Mucosa of descending colon (tissue), 3 donors: ENCODE results near the gene FOXO6. TPM values are rescaled to one million over a fixed set of nuclear protein-coding genes. Genes with fewer than 3 reads are reported as not detected.
A peak's percentile ranks its signal among the peaks of the same experiment; 100 is the strongest.

Source experiments
- ATAC-seq: fragments of 200-7000 bp; cut with Tn5 transposase; one replicate; pipeline ENCODE4 v1.9.1; 2020; ENCODE audit warnings: mild to moderate bottlenecking, moderate library complexity
- DNase-seq, 3 donors: peaks; one replicate each; pipeline ENCODE4 v3.0.0-alpha.2; 2020
- H3K36me3 ChIP-seq: fragments of 200-600 bp; one replicate; pipeline ENCODE4 v1.8.0; 2021; ENCODE audit warnings: low read depth, mild to moderate bottlenecking
- H3K4me1 ChIP-seq: fragments of 200-600 bp; one replicate; pipeline ENCODE4 v1.8.0; 2021; ENCODE audit warnings: low read depth, mild to moderate bottlenecking
- H3K4me3 ChIP-seq: fragments of 200-600 bp; one replicate; pipeline ENCODE4 v1.8.0; 2021; ENCODE audit warnings: mild to moderate bottlenecking
- H3K9me3 ChIP-seq: fragments of 200-600 bp; one replicate; pipeline ENCODE4 v1.8.0; 2021; ENCODE audit warnings: mild to moderate bottlenecking
- CTCF ChIP-seq: fragments of 200-600 bp; IDR thresholded peaks from one replicate; pipeline ENCODE4 v1.8.0; 2022; ENCODE audit warnings: antibody characterized with exemption, mild to moderate bottlenecking
- intact Hi-C, 2 donors: fragments of 100-400 bp; cut with DNase I in 1 of 2; cut with micrococcal nuclease in 1 of 2; formaldehyde crosslinking; loops; one replicate each; pipeline versions ENCODE4 v1.11.0 to v1.11.1; 2022; cut with DNase I, micrococcal nuclease
- total RNA-seq, 3 donors: library from RNA; stranded (reverse); fragmentation: NEBNext Ultra II Directional in 2 of 3; extraction: Animal tissue kit (Norgen Biotek cat#: 25700) in 2 of 3; gene quantifications; one replicate each; pipeline versions ENCODE4 v1.2.1 to v1.2.4, GENCODE V29; 2021 to 2023
- donor health status: DM: no; HTN: no; CAD: no; lungs with moderate emphysema.
- donor health status: DM: no; HTN: no; CAD: no.
- donor health status: DM: no; HTN: yes; CAD: no.

FOXO6 gene
- total RNA-seq, 3 donors from 2014 or later = 0.65 to 2.0 (median 0.72) TPM

- DNase-seq (peak in 2 of 3 donors; percentile 36 to 70), ATAC-seq (peak; percentile 45)
- Histone ChIP-seq H3K9me3 (no peaks in the 10 kb centered on the region), H3K36me3 (no peaks in the 10 kb centered on the region), H3K4me1 (peaks cover 11% of the 10 kb centered on the region), H3K4me3 (no peak overlapping the region)
- intact Hi-C loops = no loop called here
- TF ChIP-seq CTCF = no peak
Measured at GRCh38 chr1:41382480-41383090, 21.4 kb downstream of the FOXO6 start.

- H3K4me1 ChIP-seq = peaks cover 12% of the 10 kb centered on the region
- ATAC-seq = no peak
- DNase-seq = no peak
- no peaks in the 10 kb centered on the region for H3K9me3 ChIP-seq
- no peak overlapping the region for H3K4me3 ChIP-seq
- H3K36me3 ChIP-seq = no peaks in the 10 kb centered on the region
- intact Hi-C loops = no loop called here
- no peak for TF ChIP-seq CTCF
Measured at GRCh38 chr1:41383094-41383852, 22.0 kb downstream of the FOXO6 start.

- no peak for DNase-seq
- H3K36me3 ChIP-seq = no peaks in the 10 kb centered on the region
- no peak overlapping the region for H3K4me3 ChIP-seq
- no peaks in the 10 kb centered on the region for H3K9me3 ChIP-seq
- ATAC-seq = no peak
- intact Hi-C loops = no loop called here
- H3K4me1 ChIP-seq = peaks cover 12% of the 10 kb centered on the region
- TF ChIP-seq CTCF = no peak
Measured at GRCh38 chr1:41384579-41384978, 23.3 kb downstream of the FOXO6 start.

- Histone ChIP-seq H3K36me3 (no peaks in the 10 kb centered on the region), H3K4me3 (no peak overlapping the region), H3K9me3 (no peaks in the 10 kb centered on the region), H3K4me1 (peaks cover 11% of the 10 kb centered on the region)
- no peak for TF ChIP-seq CTCF
- DNase-seq (no peak), ATAC-seq (no peak)
- intact Hi-C loops = no loop called here
Measured at GRCh38 chr1:41385398-41386195, 24.4 kb downstream of the FOXO6 start.

- Histone ChIP-seq H3K4me3 (no peak overlapping the region), H3K9me3 (no peaks in the 10 kb centered on the region), H3K4me1 (peaks cover 5% of the 10 kb centered on the region), H3K36me3 (no peaks in the 10 kb centered on the region)
- TF ChIP-seq CTCF = no peak
- no peak for DNase-seq
- intact Hi-C loops = no loop called here
- no peak for ATAC-seq
Measured at GRCh38 chr1:41386196-41386663, 25.0 kb downstream of the FOXO6 start.
